T-helper 1 cell treated with Interleukin-12 subunit alpha and Interleukin-12 subunit beta and Interleukin-4 antibody, amounts not matched to agents 30 μg/mL and 1 μg/mL, for 36 hours (primary cell): ENCODE data around the gene PRKCE.

Experiments used
- H3K27ac Mint-ChIP-seq: one replicate; pipeline ENCODE4 v1.8.0; 2021; ENCODE audit warnings: mild to moderate bottlenecking, mixed read lengths
- H3K27me3 Mint-ChIP-seq: one replicate; pipeline ENCODE4 v1.8.0; 2021; ENCODE audit warnings: low read depth, mixed read lengths
- H3K36me3 Mint-ChIP-seq: one replicate; pipeline ENCODE4 v1.8.0; 2021; ENCODE audit warnings: low read depth, mixed read lengths
- H3K4me1 Mint-ChIP-seq: one replicate; pipeline ENCODE4 v1.8.0; 2021; ENCODE audit warnings: low read depth, mixed read lengths
- H3K4me3 Mint-ChIP-seq: one replicate; pipeline ENCODE4 v1.8.0; 2021; ENCODE audit warnings: mild to moderate bottlenecking, moderate library complexity, mixed read lengths
- H3K9me3 Mint-ChIP-seq: one replicate; pipeline ENCODE4 v1.8.0; 2021; ENCODE audit warnings: mixed read lengths

The PRKCE gene

DNA sequence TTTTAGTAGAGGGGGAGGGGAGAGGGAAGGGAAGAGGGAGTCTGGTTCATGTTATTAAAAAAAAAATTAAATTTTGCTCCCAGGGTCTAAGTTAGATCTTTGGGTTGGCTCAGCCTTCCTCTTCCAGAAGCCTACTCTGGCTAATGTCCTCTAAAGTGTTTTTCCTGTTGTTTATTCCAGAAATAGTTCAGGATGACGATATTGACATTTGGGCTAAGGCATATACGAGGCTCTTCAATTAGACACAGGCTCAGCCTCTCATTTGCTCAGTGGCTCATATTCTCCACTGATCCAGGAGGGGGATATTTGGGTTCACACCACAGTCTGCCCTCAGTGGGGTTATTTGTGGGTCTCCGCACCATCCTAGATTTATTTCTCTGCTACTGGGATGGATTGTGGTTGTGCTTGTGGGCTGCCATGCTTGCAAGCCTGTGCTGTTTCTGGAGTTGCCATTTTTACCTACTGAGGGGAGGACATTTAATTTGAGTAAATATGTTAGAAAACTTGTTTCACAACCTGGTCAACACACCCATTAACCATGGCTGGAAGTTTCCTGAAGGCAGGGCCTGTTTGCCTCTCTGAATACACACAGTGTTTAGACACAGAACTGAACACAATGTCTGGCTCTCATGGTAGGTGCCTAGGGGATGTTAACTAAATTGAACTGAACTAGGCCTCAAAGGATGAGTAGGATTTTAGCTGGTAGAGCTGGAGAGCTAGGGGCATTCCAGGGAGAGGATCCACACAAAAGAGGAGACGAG lies 388.2 kb downstream of the PRKCE start:
- no peaks in the 10 kb centered on the region for H3K27me3 Mint-ChIP-seq
- H3K4me1 Mint-ChIP-seq = peaks cover 2% of the 10 kb centered on the region
- no peaks in the 10 kb centered on the region for H3K9me3 Mint-ChIP-seq
- H3K27ac Mint-ChIP-seq = no peak overlapping the region
- H3K4me3 Mint-ChIP-seq = no peak overlapping the region
- H3K36me3 Mint-ChIP-seq = peaks cover 3% of the 10 kb centered on the region

GRCh38 chr2:46040563-46041155 lies 389.2 kb downstream of the PRKCE start:
- peaks cover 3% of the 10 kb centered on the region for H3K4me1 Mint-ChIP-seq
- no peaks in the 10 kb centered on the region for H3K27me3 Mint-ChIP-seq
- no peak overlapping the region for H3K4me3 Mint-ChIP-seq
- H3K36me3 Mint-ChIP-seq = peaks cover 3% of the 10 kb centered on the region
- H3K9me3 Mint-ChIP-seq = no peaks in the 10 kb centered on the region
- no peak overlapping the region for H3K27ac Mint-ChIP-seq

DNA sequence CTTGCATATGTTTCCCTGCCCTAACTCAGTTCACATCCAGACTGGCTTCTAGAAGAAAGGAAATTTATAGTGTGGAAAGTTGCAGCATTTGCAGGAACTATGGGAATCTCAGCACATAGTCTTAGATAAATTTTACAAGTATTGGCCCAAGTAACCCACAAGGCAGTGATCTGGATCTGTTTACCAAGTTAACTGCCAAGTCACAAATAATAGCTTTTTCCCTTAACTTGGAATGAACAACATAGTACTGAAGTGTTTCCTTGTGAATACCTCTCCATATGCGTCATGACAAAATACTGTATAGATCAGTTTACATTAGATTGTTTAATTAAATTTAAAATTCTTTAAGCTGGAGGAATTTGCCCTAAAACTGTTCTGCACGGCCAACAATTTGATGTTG lies 390.0 kb downstream of the PRKCE start:
- Mint-ChIP-seq H3K36me3 (peaks cover 3% of the 10 kb centered on the region), H3K4me1 (peaks cover 4% of the 10 kb centered on the region), H3K9me3 (no peaks in the 10 kb centered on the region), H3K4me3 (no peak overlapping the region), H3K27ac (no peak overlapping the region), H3K27me3 (no peaks in the 10 kb centered on the region)

- H3K27ac Mint-ChIP-seq = no peak overlapping the region
- H3K9me3 Mint-ChIP-seq = no peaks in the 10 kb centered on the region
- no peak overlapping the region for H3K4me3 Mint-ChIP-seq
- H3K27me3 Mint-ChIP-seq = no peaks in the 10 kb centered on the region
- peaks cover 4% of the 10 kb centered on the region for H3K4me1 Mint-ChIP-seq
- peaks cover 3% of the 10 kb centered on the region for H3K36me3 Mint-ChIP-seq
Observed at GRCh38 chr2:46042207-46042637, 390.7 kb downstream of the PRKCE start.

DNA sequence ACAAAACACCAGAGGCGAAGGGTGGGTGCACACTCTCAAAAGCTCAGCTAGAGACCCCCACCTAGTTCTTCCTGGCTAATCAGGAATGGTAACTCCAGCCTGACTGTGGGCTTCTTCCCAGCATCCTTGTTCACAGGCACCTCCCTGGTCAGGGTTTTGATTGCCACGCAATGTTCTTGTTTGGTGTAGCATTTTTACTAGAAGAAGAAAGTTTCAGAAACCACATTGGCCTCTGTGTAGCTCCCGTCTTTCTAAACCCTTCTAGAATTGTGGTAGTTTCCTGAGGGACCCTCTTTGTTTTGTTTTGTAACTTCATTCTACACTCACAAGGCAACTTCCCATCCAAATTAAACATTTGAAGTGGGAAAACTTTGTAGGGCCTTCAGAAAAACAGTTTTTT lies 391.2 kb downstream of the PRKCE start:
- Mint-ChIP-seq H3K36me3 (peaks cover 3% of the 10 kb centered on the region), H3K27ac (no peak overlapping the region)

DNA sequence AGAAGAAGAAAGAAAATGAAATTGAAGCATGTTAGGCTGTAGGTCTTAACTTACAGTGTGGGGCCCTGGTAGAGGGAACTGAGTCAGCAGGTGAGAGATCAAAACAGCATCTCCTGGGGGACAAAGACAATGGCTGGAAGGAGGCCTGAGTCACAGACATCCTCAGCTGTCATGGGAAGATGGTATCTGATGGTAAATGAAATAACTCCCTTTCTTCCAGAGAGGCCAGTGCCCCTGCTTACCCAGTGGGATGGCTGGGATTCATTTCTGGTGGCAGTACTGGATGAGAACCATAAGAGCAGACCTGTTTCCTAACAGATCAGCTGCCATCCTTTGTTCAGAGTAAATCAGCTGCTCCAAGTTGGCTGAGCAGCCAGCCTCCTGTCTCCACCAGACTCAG lies 394.4 kb downstream of the PRKCE start:
- no peaks in the 10 kb centered on the region for H3K27me3 Mint-ChIP-seq
- H3K9me3 Mint-ChIP-seq = no peaks in the 10 kb centered on the region
- no peak overlapping the region for H3K27ac Mint-ChIP-seq
- H3K36me3 Mint-ChIP-seq = peaks cover 4% of the 10 kb centered on the region
- peaks cover 9% of the 10 kb centered on the region for H3K4me1 Mint-ChIP-seq
- H3K4me3 Mint-ChIP-seq = no peak overlapping the region

More for the DNA sequence above, 391.2 kb downstream of the PRKCE start:
- Mint-ChIP-seq H3K27me3 (no peaks in the 10 kb centered on the region), H3K9me3 (no peaks in the 10 kb centered on the region), H3K4me1 (peaks cover 4% of the 10 kb centered on the region), H3K4me3 (no peak overlapping the region)

GRCh38 chr2:46047290-46047689 lies 395.8 kb downstream of the PRKCE start:
- no peak overlapping the region for H3K27ac Mint-ChIP-seq
- H3K36me3 Mint-ChIP-seq = peaks cover 4% of the 10 kb centered on the region
- H3K27me3 Mint-ChIP-seq = no peaks in the 10 kb centered on the region
- no peaks in the 10 kb centered on the region for H3K9me3 Mint-ChIP-seq
- no peak overlapping the region for H3K4me3 Mint-ChIP-seq
- peaks cover 14% of the 10 kb centered on the region for H3K4me1 Mint-ChIP-seq

DNA sequence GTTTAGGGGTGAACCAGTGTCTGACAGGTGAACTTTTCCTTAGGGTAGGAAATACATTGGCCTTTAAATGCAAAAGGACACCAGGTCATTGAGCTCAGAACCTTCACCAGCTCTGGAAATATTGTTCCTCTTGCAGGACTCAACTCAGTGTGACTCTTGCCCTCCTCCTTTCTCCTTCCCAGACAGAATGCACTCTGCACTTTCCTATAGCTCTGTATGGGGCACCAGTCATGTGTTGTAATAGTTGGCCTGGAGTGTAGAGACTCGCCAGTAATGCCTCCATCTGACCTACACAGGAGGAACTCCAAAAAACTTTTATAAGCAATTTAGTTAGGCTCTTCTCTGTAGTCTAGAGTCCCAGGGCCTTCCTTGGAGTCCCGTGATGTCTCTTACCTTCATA lies 397.2 kb downstream of the PRKCE start:
- H3K9me3 Mint-ChIP-seq = no peaks in the 10 kb centered on the region
- peaks cover 14% of the 10 kb centered on the region for H3K4me1 Mint-ChIP-seq
- peaks cover 6% of the 10 kb centered on the region for H3K36me3 Mint-ChIP-seq
- H3K4me3 Mint-ChIP-seq = no peak overlapping the region
- H3K27me3 Mint-ChIP-seq = no peaks in the 10 kb centered on the region
- no peak overlapping the region for H3K27ac Mint-ChIP-seq

GRCh38 chr2:46050027-46050426 lies 398.6 kb downstream of the PRKCE start:
- Mint-ChIP-seq H3K27me3 (no peaks in the 10 kb centered on the region), H3K27ac (no peak overlapping the region), H3K9me3 (no peaks in the 10 kb centered on the region), H3K4me1 (peaks cover 14% of the 10 kb centered on the region), H3K36me3 (peaks cover 6% of the 10 kb centered on the region), H3K4me3 (no peak overlapping the region)

- Mint-ChIP-seq H3K36me3 (peaks cover 6% of the 10 kb centered on the region), H3K9me3 (no peaks in the 10 kb centered on the region), H3K27me3 (no peaks in the 10 kb centered on the region), H3K4me3 (no peak overlapping the region), H3K4me1 (peaks cover 14% of the 10 kb centered on the region), H3K27ac (no peak overlapping the region)
Observed at GRCh38 chr2:46050489-46050888, 399.0 kb downstream of the PRKCE start.

GRCh38 chr2:46051085-46051484 lies 399.6 kb downstream of the PRKCE start:
- Mint-ChIP-seq H3K9me3 (no peaks in the 10 kb centered on the region), H3K4me1 (peaks cover 11% of the 10 kb centered on the region), H3K27ac (no peak overlapping the region), H3K36me3 (peaks cover 6% of the 10 kb centered on the region), H3K4me3 (no peak overlapping the region), H3K27me3 (no peaks in the 10 kb centered on the region)

DNA sequence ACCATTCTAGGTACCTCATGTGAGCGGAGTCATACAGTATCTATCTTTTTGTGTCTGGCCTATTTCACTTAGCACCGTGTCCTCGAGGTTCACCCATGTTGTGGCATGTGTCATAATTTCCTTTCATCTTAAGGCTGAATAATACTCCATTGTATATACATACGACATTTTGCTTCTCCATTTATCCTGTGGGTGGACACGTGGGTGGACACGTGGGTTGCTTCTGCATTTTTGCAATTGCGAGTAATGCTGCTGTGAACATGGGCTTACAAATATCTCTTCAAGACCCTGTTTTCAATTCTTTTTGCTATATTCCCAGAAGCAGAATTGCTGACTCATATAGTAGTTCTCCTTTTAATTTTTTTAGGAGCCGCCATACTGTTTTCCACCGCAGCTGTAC lies 402.1 kb downstream of the PRKCE start:
- Mint-ChIP-seq H3K36me3 (peaks cover 6% of the 10 kb centered on the region), H3K4me3 (no peak overlapping the region), H3K27me3 (no peaks in the 10 kb centered on the region), H3K4me1 (peaks cover 11% of the 10 kb centered on the region), H3K9me3 (no peaks in the 10 kb centered on the region), H3K27ac (no peak overlapping the region)

DNA sequence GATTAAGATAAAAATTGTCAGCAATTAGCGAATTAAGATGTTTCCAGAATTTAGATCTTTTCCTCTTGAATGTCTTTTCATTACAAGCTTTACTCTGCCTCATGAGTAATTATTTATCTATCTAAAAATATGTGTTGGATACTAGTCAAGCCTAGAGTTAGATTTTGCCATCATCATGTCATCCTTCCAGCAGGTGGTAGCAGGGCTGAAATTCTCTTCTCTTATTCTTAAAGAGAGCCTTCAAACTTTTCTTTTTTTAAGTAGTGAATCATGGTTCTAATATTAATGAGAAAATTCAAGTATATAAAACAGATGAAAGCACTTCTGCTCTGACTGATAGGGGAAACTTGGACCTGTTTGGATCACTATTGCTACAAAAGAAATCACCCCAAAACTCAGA lies 405.1 kb downstream of the PRKCE start:
- peaks cover 2% of the 10 kb centered on the region for H3K36me3 Mint-ChIP-seq
- peaks cover 2% of the 10 kb centered on the region for H3K4me1 Mint-ChIP-seq
- no peaks in the 10 kb centered on the region for H3K9me3 Mint-ChIP-seq
- no peaks in the 10 kb centered on the region for H3K27me3 Mint-ChIP-seq
- no peak overlapping the region for H3K4me3 Mint-ChIP-seq
- no peak overlapping the region for H3K27ac Mint-ChIP-seq

DNA sequence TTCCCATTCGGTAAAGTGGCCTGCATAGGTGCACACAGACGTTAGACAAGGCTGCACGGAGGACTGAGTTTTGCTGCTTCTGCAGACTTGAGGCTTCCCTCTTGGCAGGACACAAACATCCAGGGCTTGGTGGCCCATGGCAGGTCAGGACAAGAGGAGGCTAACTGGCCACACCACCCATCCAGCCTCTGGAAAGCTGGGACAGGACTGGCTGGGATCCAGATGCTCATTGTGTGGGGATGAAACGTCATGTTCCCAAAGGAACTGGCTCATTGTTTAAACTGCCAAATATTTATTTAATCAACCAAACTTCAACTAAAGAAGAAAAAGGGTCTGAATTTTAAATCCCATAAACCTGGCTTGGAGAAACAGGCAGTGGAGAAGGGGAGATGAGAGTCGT lies 406.7 kb downstream of the PRKCE start:
- Mint-ChIP-seq H3K4me1 (peaks cover 3% of the 10 kb centered on the region), H3K27me3 (no peaks in the 10 kb centered on the region), H3K27ac (no peak overlapping the region), H3K9me3 (no peaks in the 10 kb centered on the region), H3K4me3 (no peak overlapping the region), H3K36me3 (no peaks in the 10 kb centered on the region)

DNA sequence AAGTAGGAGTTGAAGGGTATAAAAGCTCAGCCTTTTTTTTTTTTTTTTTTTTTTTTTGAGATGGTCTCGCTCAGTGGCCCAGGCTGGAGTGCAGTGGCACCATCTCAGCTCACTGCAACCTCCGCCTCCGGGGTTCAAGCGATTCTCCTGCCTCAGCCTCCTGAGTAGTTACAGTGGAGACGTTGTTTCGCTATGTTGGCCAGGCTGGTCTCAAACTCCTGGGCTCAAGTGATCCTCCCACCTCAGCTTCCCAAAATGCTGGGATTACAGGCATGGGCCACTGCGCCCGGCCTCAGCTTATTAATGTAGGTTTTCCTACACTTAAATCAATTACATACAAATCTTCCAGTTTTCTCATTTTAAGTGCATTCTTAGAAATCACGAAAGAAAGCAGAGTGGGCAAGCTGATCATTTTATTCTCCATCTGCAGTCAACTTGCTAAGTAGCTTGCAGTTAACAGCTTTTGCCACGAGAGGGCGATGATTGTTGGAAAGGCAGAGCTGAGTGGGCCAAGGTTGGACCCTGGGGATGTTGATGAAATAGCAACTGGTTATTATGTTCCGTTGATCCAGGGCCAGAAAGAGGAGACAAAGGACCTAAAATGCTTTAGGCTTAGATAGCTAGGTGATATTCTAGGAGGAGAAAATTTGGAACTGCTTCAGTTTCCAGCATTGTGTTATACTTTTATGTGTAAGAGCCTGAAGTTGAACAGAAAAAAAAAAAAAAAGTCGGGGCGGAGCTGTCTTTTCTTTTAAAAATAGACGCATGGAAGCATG lies 411.4 kb downstream of the PRKCE start:
- H3K27me3 Mint-ChIP-seq = peaks cover 6% of the 10 kb centered on the region
- no peaks in the 10 kb centered on the region for H3K36me3 Mint-ChIP-seq
- no peaks in the 10 kb centered on the region for H3K9me3 Mint-ChIP-seq
- no peak overlapping the region for H3K4me3 Mint-ChIP-seq
- no peak overlapping the region for H3K27ac Mint-ChIP-seq
- H3K4me1 Mint-ChIP-seq = peaks cover 14% of the 10 kb centered on the region
